ENCODE data around the gene GP1BA. TPM values are rescaled to one million over a fixed set of nuclear protein-coding genes. Genes with fewer than 3 reads are reported as not detected.
A peak's percentile ranks its signal among the peaks of the same experiment; 100 is the strongest.

The GP1BA gene
- total RNA-seq, 1 donor from 2014 or later, result 0.47 TPM

- H3K9me3 Mint-ChIP-seq (ENCODE audit: unreplicated experiment), result peaks cover 8% of the 10 kb centered on the region
- H3K4me1 Mint-ChIP-seq (ENCODE audit: low read depth, unreplicated experiment), result peaks cover 21% of the 10 kb centered on the region
- peak overlapping the region; percentile 98 for H3K27ac Mint-ChIP-seq (ENCODE audit: unreplicated experiment)
- DNase-seq, result peak; percentile 69
- peaks cover 14% of the 10 kb centered on the region for H3K27me3 Mint-ChIP-seq (ENCODE audit: unreplicated experiment)
- TF ChIP-seq CTCF (IDR thresholded peaks at IDR 0.05; ENCODE audit: partially characterized antibody, unreplicated experiment), result no peak
- peak overlapping the region; percentile 98 for H3K4me3 Mint-ChIP-seq (ENCODE audit: unreplicated experiment)
- no peaks in the 10 kb centered on the region for H3K36me3 Mint-ChIP-seq (ENCODE audit: unreplicated experiment)
Measured at GRCh38 chr17:4940555-4941318, 8.7 kb downstream of the GP1BA start.

GRCh38 chr17:4941319-4941610 is 9.2 kb downstream of the GP1BA start:
- peaks cover 8% of the 10 kb centered on the region for H3K9me3 Mint-ChIP-seq (ENCODE audit: unreplicated experiment)
- H3K36me3 Mint-ChIP-seq (ENCODE audit: unreplicated experiment), result no peaks in the 10 kb centered on the region
- no peak for TF ChIP-seq CTCF (IDR thresholded peaks at IDR 0.05; ENCODE audit: partially characterized antibody, unreplicated experiment)
- H3K4me1 Mint-ChIP-seq (ENCODE audit: low read depth, unreplicated experiment), result peaks cover 22% of the 10 kb centered on the region
- H3K4me3 Mint-ChIP-seq (ENCODE audit: unreplicated experiment), result peak overlapping the region; percentile 98
- peak overlapping the region; percentile 98 for H3K27ac Mint-ChIP-seq (ENCODE audit: unreplicated experiment)
- no peak for DNase-seq
- H3K27me3 Mint-ChIP-seq (ENCODE audit: unreplicated experiment), result peaks cover 15% of the 10 kb centered on the region

- no peak for DNase-seq
- no peak for TF ChIP-seq CTCF (IDR thresholded peaks at IDR 0.05; ENCODE audit: partially characterized antibody, unreplicated experiment)
- Mint-ChIP-seq H3K36me3 (ENCODE audit: unreplicated experiment) (peaks cover 5% of the 10 kb centered on the region), H3K4me1 (ENCODE audit: low read depth, unreplicated experiment) (peaks cover 27% of the 10 kb centered on the region), H3K9me3 (ENCODE audit: unreplicated experiment) (peaks cover 10% of the 10 kb centered on the region), H3K4me3 (ENCODE audit: unreplicated experiment) (no peak overlapping the region), H3K27ac (ENCODE audit: unreplicated experiment) (peak overlapping the region; percentile 43), H3K27me3 (ENCODE audit: unreplicated experiment) (peaks cover 16% of the 10 kb centered on the region)
Measured at GRCh38 chr17:4942760-4943508, 10.9 kb downstream of the GP1BA start.

- TF ChIP-seq CTCF (IDR thresholded peaks at IDR 0.05; ENCODE audit: partially characterized antibody, unreplicated experiment), result no peak
- Mint-ChIP-seq H3K9me3 (ENCODE audit: unreplicated experiment) (peaks cover 12% of the 10 kb centered on the region), H3K27ac (ENCODE audit: unreplicated experiment) (peak overlapping the region; percentile 52), H3K4me1 (ENCODE audit: low read depth, unreplicated experiment) (peaks cover 20% of the 10 kb centered on the region), H3K36me3 (ENCODE audit: unreplicated experiment) (peaks cover 5% of the 10 kb centered on the region), H3K27me3 (ENCODE audit: unreplicated experiment) (peaks cover 16% of the 10 kb centered on the region), H3K4me3 (ENCODE audit: unreplicated experiment) (no peak overlapping the region)
- no peak for DNase-seq
Measured at GRCh38 chr17:4944163-4944553, 12.1 kb downstream of the GP1BA start.
